GM12874 (cell line): ENCODE results near the gene FAM111A.

ENCODE experiments used
- TF ChIP-seq, protein P1 (sequence below): IDR thresholded peaks from 2 replicates; pipeline ENCODE4 v1.5.1; 2011; ENCODE audit warnings: low read depth, mild to moderate bottlenecking, control low read depth, low read length, moderate library complexity; ENCODE audit not compliant: insufficient read depth

The FAM111A gene

DNA sequence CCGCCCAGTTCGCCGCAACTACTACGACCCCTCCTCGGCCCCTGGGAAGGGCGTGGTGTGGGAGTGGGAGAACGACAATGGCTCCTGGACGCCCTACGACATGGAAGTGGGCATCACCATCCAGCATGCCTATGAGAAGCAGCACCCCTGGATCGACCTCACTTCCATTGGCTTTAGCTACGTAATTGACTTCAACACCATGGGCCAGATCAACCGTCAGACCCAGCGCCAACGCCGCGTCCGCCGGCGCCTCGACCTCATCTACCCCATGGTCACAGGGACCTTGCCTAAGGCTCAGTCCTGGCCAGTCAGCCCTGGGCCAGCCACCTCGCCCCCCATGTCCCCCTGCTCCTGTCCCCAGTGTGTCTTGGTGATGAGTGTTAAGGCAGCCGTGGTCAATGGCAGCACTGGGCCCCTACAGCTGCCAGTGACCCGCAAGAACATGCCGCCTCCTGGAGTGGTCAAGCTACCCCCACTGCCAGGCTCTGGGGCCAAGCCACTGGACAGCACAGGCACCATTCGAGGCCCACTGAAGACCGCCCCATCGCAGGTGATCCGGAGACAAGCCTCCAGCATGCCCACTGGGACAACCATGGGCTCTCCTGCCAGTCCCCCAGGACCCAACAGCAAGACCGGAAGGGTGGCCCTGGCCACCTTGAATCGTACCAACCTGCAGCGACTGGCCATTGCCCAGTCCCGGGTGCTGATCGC is 39.2 kb downstream of the FAM111A start:
- TF ChIP-seq, protein P1, sequence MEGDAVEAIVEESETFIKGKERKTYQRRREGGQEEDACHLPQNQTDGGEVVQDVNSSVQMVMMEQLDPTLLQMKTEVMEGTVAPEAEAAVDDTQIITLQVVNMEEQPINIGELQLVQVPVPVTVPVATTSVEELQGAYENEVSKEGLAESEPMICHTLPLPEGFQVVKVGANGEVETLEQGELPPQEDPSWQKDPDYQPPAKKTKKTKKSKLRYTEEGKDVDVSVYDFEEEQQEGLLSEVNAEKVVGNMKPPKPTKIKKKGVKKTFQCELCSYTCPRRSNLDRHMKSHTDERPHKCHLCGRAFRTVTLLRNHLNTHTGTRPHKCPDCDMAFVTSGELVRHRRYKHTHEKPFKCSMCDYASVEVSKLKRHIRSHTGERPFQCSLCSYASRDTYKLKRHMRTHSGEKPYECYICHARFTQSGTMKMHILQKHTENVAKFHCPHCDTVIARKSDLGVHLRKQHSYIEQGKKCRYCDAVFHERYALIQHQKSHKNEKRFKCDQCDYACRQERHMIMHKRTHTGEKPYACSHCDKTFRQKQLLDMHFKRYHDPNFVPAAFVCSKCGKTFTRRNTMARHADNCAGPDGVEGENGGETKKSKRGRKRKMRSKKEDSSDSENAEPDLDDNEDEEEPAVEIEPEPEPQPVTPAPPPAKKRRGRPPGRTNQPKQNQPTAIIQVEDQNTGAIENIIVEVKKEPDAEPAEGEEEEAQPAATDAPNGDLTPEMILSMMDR = no peak

DNA sequence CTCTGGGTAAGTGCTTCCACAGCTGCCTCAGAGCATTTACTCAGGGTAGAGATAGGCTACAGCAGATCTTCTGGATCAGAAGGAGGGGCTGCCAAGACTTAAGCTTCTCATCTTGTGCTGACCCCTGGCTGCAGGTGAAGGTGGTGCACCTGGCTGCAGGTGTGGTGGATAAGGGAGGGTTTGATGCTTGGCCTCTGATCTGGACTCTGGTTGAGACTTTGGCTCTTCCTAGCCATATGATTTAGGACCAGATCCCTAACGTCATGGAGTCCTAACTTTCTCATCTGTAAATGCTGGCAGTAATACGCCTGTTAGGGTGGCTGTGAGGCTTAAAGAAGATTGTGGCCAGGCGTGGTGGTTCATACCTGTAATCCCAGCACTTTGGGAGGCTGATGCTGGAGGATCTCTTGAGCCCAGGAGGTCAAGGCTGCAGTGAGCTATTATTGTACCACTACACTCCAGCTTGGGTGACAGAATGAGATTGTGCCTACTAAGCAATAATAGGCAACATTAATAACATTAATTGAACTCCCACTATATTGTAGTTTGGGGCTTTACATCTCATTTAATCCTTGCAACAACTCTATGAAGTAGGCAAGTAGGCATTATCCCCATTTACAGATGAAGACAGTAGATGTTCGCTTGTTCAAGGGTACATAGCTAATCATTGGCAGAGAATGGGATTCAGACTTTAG is 39.9 kb downstream of the FAM111A start:
- TF ChIP-seq, protein P1 = peak; percentile 63

DNA sequence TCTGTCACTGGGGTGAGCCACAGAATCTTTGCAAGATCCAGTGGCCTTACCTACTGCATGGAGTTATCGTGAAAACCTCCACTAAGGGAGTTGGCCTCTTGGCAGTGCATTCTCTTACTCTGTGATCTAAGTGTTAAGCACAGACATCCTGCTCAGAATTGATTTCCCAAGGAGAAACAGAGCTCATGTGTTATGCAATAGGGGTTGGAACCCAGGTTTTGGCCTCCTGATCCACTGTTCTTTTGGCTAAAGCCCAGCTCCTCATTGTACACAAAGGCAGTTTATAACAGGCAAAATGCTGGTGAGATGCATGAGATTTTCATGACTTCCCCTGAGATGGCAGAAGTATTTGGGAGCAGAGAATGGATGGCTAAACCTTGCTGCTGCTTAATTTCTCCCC is 41.1 kb downstream of the FAM111A start:
- TF ChIP-seq, protein P1 = no peak

DNA sequence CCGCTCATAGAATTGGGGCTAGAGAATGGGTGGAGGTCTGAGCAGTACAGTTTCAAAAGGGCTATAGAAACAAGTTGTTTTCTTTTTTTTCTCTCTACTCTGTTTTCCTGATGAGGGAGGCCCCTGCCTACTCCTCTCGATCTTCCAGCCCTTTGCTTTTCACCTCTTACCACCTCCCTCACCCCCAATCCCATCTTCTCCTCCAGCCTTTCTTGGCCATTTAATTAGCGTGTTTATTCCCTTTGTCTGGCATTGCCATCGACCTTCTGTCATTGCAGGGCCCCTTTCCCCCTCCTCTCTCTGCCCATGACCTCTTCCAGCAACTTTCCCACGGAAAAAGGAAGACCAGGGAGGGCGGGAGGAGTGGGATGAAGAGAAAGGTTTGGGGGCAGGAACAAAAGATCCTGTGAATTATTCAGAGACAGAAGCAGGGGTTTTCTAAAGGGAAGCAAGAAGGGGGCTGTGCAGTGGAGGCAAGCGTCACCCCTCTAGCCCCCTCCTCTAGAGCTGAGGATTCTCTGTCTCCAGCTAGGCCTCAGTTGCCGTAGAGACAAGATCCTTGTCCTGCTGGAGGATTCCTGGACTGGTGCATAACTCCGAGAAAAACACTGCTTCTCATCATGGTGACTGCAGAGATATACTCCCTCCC is 42.2 kb downstream of the FAM111A start:
- TF ChIP-seq, protein P1 = no peak

DNA sequence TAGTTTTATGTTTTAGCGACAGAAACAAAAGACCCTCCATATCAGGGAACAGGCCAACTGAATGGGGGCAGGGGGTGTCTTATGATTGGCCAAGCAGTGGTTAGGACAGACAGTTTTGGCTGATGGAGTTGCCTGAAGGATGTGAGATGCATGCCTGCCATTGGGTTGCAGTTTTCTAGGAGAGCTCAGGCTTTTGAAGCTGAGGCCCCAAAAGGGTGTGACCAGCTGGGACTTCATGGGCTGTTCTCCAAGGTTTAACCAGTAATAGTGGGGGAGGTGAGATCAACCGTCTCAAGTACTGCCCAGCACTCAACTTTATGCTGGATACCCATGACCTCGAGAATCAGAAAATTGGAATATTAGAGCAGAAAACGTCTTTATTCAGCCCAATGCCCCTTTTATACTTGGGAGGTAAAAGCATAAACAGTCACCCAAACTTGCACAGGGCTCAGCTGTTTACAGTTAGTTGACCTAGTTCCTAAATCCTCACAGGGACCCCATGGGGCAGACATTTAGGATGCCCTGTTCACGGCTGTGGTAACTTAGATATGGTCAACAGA is 42.8 kb downstream of the FAM111A start:
- TF ChIP-seq, protein P1 = no peak

DNA sequence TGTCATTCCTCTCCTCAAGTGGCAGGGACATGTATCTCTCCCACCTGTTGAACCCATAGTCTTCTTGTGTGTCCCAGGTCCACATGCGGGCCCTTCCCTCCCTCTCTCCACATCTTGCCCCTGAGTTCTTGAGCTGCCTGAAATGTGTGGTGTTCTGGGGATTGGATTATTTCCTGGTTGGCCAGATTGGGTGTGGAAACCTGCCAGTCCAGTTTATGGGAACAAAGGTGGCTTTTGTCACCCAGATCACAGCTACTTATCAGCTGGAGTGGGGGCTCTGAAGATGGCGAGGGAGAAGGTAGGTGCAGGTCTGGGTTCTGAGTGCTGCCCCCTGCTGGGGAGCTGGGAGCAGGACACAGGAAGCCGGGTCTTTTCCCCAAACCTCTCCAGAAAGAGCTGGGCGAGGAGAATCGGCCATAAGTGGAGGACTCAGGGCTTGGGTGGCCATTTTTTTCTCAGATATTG is 43.5 kb downstream of the FAM111A start:
- TF ChIP-seq, protein P1 = peak; percentile 87

DNA sequence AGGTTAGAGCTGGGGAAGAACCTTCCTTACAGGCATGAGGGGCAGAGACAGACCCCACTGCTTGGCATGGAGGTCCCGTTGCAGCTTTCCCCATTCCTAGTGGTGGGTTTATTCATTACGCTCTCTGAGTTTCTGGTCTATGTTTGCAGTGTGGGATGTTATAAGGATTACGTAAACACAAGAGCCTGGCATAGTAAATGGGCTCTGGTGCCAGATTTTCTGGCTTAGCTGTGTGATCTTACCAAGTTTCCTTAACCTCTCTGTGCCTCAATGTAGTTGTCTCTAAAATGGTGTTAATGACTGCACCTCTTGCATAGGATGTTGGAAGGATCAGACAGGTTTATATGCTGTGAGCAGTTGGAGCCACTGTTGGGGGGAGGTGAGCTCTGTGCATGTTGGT is 44.4 kb downstream of the FAM111A start:
- TF ChIP-seq, protein P1 = no peak
